ENCODE measurements around the gene LGR6.
"Not testable (repeated sequence)": the region's sequence is repeated elsewhere in the genome, so short reads cannot be mapped to it uniquely, and the experiment has no call there.

The LGR6 gene

DNA sequence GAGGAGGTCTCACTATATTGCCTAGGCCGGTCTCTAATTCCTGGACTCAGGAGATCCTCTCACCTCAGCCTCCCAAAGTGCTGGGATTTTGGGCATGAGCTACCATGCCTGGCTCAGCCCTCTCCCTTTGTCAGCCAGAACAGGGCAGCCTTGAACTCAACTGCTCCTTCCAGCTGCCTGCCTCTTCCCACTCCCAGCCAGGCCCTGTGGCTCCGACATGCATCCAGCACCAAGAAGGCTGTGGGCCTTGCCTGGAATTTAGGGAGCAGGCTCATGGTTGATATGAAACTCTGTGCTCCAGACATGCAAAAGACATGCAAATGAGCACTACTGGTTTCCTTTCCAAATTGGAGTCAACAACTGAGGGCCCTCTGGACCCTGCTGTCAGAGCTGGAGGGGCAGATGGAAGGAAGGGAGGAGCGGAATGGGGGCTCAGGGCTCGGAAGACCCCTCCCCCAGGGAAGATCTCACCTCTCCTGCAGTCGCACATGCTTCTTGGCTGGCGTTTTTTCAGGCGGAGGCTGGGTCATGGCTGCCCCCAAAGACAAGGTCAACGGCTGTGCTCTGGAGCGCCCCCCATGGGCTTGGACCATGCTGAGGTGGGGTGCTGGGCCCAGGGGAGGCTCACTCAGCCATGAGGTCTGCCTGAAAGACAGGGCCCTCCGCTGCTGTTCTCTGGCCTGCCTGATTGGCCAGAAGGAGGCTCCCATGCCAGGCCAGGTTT, 34.6 kb upstream of the LGR6 start:
- FAIRE-seq, result no peak
- DNase-seq (ENCODE audit: low spot score), result no peak

DNA sequence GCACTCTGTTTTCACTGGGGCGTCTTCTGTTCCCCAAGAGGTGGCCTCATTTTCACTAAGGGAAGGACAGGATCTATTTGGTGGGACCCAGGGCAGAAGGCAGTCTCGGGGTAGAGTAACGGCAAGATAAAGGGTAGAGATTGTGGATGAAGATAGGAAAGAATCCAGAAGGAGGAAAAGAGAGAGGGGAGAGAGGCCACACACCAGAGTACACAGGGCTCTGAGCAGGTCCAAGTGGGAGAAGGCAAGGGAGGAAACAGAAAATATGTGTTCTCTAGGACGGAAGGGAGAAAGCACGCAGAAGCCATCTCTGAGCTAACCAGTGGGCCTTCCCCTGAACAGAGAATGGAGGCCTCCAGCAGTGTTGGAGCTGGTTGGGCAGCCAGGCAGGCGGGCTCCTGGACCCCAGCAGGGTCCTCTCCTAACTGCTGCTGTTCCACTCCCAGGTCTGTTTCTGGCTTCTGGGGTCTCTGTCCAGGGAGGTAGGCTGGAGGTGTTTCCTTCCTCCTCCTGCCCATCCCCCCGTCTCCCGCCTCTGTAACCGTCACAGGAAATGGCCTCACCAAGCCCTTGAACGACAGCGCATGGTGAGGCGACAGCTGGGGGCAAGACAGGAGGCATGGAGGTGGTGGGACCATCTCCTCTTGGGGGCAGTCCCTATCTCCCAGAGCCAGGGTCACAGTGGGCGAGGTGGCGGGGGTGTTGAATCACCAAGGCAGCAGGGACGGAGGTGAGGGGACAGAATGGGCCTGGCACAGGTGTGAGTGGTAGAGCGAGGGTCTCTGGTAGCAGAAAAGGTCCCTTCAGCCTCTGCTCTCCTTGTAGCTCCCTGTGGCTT, 33.8 kb upstream of the LGR6 start:
- FAIRE-seq, result no peak
- no peak for DNase-seq (ENCODE audit: low spot score)

DNA sequence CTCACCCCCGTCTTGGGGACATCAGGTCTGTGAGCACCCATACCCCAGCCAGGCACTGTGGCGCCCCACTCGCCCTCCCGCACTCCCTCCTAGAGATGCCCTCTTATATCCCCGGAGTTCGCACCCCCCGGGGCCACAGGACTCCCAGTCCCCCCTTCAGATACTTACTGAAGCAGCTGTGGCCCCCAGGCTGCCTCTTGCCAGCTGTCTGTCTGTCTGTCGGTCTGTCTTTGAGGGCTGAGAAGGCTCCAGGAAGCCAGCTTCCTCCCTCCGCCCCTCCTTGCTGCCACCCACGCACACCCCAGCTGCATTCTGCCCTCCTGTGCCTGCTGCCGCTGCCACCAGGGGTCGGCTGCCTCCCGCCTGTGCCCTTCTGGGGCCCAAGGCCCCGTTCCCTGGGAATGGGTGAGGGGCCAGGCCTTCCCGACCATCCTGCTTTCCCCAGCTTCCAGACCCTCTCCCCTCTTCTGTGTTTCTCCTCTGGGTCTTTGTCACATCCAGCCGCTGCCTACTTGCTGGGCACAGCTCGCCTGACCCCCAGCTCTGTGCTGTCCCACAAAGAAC, 33.1 kb upstream of the LGR6 start, which contains the start of gene PTPN7:
Gene PTPN7 (minus strand): TSS at position 226 of the 564 bp plus-strand sequence. CDS start 1,200 bp downstream, outside the sequence.
- DNase-seq (ENCODE audit: low spot score) (no peak), FAIRE-seq (no peak)

DNA sequence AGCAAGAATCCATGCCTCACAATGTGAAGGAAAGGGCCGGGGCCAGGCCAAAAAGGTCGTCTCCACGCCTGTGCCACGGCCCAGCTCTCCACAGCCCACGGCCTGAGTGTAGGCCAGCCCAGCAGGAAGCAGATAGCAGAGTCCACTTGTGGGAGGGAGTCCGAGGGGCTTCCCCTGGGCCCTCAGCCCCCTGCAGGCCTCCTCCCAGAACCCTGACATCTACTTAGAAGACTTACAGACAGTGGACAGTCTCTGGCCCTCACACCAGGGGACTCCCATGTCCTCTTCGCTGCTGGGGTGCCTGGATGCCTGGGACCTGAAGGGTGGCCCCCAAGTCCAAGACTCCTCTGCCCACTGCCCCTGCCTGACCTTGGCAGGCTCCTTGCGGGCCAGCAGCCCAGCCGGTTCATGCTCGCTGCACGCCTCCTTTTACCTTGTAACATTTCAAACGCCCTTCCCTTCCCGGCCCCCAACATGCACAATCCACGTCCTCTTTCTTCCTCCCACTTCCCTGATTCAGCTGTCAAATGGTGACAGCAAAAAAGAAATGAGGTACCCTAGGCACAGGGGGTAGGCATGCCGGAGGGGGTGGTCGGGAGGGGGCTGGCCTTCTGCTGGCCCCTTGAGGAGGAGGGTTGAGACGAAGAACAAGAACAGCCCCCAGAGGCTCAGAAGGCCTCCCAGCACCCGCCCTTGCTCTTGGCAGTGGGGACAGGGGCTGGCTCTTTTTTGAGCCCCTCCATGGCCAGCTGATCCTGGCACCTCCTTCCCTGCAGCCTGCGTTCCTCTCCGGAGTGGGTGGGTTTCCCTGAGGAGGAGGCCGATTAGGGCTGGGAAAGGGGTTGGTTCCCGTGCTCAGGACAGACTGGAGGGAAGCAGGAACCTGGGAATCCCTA, 32.2 kb upstream of the LGR6 start:
- DNase-seq (ENCODE audit: low spot score) (no peak), FAIRE-seq (no peak)

DNA sequence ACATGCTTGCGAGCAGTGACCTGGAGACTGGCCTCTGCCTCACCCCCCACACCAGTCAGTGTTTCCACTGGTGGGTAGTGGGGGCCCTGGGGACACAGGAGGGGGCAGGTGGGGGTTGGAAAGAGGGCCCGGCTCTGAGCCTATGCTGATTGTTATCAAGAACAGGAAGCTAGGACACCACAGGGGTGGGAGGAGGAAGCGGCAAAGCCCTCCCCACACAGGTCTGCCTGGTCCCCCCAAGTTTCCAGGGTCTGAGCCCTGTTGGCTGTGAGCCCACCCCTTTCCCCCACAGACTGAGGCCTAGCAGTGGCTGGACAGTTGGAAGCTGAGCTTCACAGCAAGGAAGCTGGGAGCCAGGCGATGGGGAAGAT, 31.6 kb upstream of the LGR6 start:
- DNase-seq (ENCODE audit: low spot score) (no peak), FAIRE-seq (no peak)

DNA sequence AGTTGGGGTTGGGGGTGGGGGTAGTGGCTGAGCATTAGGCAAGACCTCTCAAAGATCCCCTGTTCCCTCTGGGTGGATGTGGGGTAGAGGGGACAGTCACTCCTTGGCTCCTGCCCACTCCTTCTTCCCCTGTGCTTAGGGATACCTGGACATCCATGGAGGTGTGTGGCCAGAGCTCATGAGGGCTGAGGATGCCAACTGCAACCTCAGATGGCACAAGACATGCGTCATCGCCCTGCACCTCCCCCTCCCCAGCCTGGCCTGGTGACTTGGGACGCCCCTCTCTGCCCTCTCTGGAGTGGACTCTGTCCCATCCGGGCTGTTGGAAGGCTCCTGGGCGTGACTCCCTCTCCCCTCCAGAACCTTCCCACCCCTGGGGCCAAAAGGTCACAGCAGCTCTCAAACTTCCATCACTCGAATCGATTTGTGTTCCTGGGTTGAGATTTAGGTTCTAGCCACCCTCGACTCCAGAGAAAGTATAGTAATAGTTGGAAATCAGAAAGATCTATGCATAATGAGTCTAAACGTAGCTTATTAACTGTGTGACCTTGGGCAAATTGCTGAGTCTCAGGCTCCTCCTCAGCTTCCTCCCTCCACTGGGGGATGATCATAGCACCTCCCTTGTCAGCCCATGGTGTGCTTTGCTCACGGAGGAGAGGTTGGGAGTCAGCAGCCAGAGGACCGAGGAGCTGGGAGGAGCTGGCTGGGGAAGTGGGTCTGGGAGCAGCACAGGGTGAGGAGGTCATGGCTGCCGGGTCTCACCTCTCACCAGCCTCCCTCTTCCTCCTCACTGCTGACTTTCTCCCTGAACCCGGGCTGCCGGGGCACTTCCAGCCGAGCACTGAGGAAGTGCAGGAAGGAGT, 30.9 kb upstream of the LGR6 start:
- no peak for FAIRE-seq
- no peak for DNase-seq (ENCODE audit: low spot score)

DNA sequence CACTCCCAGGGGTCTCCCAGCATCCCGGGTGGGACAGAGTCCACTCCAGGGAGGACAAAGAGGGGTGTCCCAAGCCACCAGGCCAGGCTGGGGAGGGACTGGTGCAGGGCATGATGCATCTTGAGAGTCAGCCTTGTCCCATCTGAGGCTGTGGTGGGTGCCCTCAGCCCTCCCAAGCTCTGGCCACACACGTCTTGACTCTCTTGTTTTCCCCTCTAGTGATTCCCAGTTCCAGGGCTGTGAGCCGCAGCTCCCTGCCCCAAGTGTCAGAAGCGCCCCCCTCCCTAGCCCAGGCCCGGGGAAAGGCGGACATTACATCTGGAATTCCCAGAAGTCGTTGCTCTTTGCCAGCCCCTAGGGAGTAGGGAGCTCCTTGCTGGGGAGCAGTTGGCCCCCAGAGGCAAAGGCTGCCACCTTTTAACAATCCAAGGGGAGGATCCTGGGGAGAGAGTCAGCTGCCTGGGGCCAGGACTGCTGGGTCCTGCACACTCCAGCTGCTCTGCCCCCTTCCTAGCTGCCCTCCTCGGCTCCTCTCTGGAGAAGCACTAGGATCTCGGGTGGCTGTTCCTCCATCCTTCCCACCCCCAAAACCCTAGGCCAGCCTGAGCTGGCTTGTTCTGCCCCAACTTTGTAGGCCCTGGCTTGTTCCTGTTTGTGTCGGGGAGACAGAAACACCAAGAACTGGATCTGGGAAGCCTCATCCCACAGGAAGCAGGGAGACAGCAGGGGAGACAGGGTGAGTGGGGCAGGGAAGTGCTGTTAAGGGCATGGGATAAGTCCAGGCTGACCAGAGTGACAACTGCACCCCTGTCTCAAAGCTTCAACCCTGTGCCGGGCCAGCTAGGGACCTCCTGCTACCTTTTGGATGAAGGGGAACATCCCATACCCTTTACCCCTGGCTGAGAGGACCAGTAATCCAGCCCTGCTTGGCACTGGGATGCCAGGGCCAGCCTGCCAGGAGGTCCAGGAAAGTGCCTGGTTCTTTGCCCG, 30.0 kb upstream of the LGR6 start:
- DNase-seq (ENCODE audit: low spot score), result no peak
- no peak for FAIRE-seq

DNA sequence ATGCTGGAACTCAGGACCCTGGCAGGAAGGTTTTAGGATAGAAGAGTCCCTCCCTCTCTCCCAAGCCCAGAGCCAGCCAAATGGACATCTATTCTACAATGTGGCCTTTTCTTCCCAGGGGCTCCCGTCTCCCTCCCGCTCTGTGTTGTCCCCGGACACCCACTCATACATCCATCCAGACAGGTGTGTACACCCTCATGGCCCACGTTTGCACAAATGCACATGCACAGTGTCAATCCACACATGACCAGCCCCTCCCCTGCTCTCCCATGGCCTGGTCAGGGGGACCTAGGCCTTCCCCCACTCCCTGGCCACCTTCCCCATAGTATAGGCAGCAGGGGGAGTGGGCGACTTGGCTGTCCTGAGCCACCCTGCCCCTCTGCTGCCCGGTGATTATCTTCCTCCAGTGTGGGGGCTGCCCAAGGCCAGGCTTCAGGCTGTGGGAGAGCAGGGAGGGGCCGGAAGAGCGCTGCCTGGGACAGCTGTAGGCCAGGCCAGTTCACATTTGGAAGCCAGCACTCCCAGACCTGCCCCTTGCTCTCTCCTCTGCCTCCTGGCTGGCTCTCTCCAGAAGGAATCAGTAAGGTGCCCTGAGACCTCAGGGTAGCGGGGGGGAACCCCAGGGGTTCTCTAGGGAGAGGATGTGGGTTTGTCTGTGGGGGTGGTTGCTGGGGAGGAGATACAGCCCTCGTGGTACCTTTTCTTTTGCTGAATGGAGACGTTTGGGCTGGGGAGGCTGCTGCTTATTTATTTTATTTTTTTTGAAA, 29.1 kb upstream of the LGR6 start:
- DNase-seq (ENCODE audit: low spot score) (no peak), FAIRE-seq (no peak)

DNA sequence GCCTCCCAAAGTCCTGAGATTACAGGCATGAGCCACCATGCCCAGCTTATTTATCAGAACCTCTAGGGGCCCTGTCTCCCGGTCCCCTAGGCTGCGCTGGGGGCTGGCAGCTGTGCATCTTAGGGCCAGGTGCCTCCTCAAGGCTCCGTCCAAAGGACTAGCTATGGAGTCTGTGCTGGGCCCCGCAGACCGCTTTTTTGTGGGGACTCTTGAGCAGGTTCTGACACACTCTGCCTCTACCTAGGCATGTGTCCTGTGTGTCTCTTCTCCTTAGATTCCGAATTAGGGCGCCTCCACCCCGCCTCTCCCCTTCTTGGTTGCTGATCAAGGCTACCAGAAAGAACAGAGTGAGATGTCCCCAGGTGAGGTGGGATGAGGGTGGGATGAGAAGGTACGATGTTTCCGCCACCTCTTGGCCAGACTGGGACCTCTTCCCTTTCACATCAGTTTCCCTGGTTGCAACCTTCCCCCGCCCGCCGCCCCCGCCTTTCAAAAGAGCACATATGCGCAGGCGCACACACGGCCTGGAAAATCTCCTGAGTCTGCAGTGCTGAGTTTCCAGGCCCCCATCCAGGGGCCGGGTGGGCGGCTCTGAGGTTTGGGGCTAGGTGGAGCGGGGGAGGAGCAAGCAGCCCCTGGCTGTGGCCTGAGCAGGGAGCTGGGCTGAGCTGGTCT, 28.2 kb upstream of the LGR6 start:
- FAIRE-seq, result no peak
- no peak for DNase-seq (ENCODE audit: low spot score)

DNA sequence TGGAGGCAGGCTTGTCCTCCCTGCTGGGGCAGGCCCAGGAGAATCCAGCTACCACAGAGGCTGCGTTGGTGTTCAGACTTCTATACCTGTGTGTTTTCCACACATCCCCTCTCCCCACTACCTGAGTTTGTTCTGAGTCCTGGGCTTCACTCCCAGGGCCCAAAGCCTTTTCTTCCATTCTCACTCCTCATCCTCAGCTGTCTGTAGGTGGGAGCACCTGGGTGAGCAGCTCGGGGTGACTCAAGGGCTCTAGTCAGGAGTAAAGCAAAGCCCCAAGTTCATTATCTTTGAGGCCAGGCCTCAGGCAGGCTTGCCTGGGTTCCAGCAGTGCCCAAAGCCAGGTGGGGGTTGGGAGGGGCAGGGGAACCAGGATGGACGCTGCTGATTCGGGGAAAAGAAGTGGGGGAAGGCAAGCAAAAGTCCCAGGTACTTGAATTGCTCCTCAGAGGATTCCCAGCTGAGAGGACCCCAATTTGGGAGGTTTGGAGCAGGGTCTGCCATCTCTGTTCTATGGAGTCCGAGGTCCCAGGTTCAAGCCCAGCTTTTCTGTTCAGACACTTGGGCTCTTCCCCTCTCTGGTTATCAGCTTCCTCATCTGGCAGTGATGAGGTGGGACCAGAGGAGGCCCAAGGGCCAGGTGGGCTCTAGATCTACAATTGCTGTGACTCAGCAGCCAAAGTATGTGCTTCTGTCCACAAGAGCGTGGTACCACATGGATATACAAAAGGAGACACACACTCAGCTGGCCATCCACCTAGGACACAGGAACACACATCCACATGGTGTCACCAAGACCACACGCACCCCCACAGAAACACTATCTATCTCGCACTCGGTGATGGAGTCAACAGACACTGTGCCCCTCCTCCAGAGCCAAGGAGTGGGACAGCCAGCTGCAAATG, 27.4 kb upstream of the LGR6 start:
- no peak for FAIRE-seq

DNA sequence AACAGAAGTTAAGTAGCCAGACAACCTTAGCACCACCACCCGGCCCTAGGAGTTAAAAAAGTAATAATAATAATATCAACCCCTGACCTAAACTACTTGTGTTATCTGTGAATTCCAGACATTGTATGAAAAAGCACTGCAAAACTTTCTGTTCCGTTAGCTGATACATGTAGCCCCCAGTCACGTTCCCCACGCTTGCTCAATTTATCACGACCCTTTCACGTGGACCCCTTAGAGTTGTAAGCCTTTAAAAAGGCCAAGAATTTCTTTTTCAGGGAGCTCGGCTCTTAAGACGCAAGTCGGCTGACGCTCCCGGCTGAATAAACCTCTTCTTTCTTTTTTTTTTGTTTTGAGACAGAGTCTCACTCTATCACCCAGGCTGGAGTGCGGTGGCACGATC, 26.5 kb upstream of the LGR6 start:
- not testable (repeated sequence) for DNase-seq (ENCODE audit: low spot score); FAIRE-seq

More for the DNA sequence above, 27.4 kb upstream of the LGR6 start:
- no peak for DNase-seq (ENCODE audit: low spot score)

DNA sequence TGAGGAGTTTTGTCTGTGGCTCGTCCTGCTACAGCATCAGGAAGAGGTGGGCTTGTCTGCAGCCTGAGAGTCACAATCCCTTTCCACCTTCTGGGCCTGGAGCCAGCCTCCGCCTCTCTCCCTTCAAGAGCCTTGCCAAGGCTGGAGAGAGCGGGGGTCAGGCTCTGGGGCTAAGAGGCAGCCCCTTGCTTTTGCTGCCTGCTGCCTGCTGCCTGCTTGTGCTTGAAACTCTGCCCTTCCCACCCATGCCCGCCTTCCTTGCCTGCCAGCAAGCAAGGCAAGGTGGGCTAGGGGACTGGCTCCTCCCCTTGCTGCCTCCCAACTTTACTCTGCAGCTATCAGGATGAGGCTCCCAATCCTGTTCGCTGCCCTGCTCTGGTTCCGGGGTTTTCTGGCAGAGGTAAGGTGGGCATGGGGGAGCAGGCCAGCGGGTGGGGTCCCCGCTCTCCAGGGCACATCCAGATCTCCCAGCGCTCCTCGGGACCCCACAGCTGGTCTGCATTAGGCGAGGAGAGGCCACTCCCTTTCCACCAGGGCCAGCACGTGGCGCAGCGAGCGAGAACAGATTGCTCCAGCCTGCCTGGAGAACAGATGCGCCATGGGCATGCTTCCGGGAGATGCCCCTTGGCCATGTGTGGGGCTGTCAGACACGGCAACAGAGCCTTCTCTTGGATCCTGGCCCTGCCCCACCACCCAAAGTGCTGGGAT, 25.7 kb upstream of the LGR6 start:
- no peak for FAIRE-seq
- DNase-seq (ENCODE audit: low spot score), result no peak

DNA sequence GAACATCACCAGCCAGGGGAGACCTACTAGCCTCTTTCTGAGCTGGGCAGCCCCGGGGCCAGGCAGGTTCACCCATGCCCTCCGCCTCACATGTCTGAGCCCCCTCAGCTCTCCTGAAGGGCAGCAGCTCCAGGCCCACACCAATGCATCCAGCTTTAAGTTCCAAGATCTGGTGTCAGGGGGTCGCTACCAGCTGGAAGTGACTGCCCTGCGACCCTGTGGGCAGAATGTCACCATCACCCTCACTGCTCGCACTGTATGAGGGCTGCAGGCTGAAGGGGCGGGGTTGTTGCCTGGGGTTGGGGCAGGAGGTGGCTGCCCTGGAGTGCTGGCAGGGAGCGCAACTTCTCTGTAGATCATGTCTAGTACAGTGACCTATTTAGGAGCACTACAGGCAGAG, 24.7 kb upstream of the LGR6 start:
- no peak for FAIRE-seq
- no peak for DNase-seq (ENCODE audit: low spot score)

DNA sequence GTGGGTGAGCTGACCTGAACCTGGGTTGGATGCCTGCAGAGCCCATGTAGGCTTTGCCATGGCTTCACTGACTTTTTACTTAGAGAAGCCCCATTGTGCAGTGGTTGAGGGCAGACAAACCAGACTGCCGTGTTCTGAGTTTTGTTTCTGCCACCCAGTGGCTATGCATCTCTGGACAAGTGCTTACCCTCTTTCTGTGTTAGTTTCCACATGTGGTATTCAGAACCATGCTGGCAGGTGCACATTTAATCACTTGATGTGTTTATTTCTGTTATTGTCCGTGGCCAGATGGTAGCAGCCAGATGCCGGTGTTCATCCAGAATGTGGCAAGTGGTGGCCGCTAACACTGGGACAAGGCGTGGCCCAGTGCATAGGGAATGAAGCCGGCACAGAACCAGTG, 22.9 kb upstream of the LGR6 start:
- FAIRE-seq, result no peak

DNA sequence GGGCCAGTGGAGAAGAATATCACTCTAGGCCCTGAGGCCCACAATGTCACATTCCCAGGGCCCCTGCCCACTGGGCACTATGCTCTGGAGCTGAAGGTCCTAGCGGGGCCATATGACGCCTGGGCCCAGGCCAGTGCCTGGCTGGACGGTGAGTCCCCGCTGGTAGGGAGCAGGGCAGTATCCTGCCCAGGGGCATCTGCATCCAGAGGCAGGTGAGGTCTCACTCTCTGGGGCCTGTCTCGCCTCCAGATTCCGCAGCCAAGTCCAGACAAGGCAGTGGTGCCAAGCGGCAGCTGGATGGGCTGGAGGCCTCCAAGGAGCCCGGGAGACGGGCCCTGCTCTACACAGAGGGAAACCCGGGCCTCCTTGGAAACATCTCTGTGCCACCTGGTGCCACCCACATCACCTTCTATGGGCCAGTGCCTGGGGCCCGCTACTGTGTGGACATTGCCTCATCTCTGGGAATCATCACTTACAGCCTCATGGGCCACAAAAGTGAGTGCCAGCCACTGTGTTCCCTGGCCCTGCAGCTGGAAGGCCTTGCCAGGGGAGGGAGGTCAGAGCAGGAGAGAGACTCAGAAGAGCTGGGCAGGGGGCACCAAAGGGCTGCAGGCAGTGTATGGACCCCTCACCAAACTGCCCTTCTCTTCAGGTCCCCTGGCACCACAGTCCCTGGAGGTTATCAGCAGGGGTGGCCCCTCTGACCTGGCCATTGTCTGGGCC, 22.1 kb upstream of the LGR6 start:
- DNase-seq (ENCODE audit: low spot score), result no peak
- no peak for FAIRE-seq

More for the DNA sequence above, 22.9 kb upstream of the LGR6 start:
- no peak for DNase-seq (ENCODE audit: low spot score)

DNA sequence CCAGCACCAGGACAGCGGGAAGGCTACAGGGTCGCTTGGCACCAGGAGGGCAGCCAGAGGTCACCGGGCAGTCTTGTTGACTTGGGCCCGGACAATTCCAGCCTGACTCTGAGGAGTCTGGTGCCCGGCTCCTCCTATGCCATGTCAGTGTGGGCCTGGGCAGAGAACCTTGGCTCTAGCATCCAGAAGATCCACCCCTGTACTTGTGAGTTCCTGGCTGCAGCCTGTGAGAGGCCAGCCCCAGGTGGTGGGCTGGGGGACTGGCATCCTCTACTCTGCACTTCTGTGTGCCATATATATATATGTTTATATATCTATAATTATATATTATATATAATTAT, 21.6 kb upstream of the LGR6 start:
- no peak for FAIRE-seq
- DNase-seq (ENCODE audit: low spot score), result no peak

All from RCC 7860 (cell line).